Mucosa of rectum (tissue), 2 donors: ENCODE data around the gene CACNA2D1.

ENCODE experiments used
- H3K27ac ChIP-seq, 2 donors: one replicate each; pipeline ENCODE4 v1.7.0; 2013; ENCODE audit warnings: inconsistent platforms in 2 of 2, low read depth in 2 of 2, low read length in 2 of 2
- H3K27me3 ChIP-seq, 2 donors: one replicate each; pipeline ENCODE4 v1.7.0; 2013; ENCODE audit warnings: low read length in 2 of 2; ENCODE audit not compliant: control insufficient read depth in 2 of 2, insufficient read depth in 2 of 2
- H3K36me3 ChIP-seq, 2 donors: one replicate each; pipeline ENCODE4 v1.7.0; 2013; ENCODE audit warnings: low read length in 2 of 2; ENCODE audit not compliant: control insufficient read depth in 2 of 2, insufficient read depth in 2 of 2
- H3K4me1 ChIP-seq, 2 donors: one replicate each; pipeline ENCODE4 v1.7.0; 2013; ENCODE audit warnings: low read length in 2 of 2, mild to moderate bottlenecking in 1 of 2; ENCODE audit not compliant: control insufficient read depth in 2 of 2, insufficient read depth in 2 of 2
- H3K4me3 ChIP-seq, 2 donors: one replicate each; pipeline ENCODE4 v1.7.0; 2013; ENCODE audit warnings: low read length in 2 of 2
- H3K9ac ChIP-seq, 2 donors: one replicate each; pipeline ENCODE4 v1.7.0; 2013; ENCODE audit warnings: low read length in 2 of 2, low read depth in 1 of 2, mild to moderate bottlenecking in 1 of 2
- H3K9me3 ChIP-seq, 2 donors: one replicate each; pipeline ENCODE4 v1.7.0; 2013; ENCODE audit warnings: low read length in 2 of 2; ENCODE audit not compliant: control insufficient read depth in 2 of 2
- donor health status: healthy.
- donor health status: Normal muscosa, but diverticular disease.

Gene CACNA2D1

GRCh38 chr7:82044497-82045080 is 399.0 kb downstream of the CACNA2D1 start:
- Histone ChIP-seq H3K9ac (no peak overlapping the region), H3K4me3 (no peak overlapping the region), H3K4me1 (no peaks in the 10 kb centered on the region), H3K9me3 (no peaks in the 10 kb centered on the region), H3K27me3 (no peaks in the 10 kb centered on the region), H3K27ac (no peak overlapping the region), H3K36me3 (no peaks in the 10 kb centered on the region)

GRCh38 chr7:82039621-82040020 is 404.0 kb downstream of the CACNA2D1 start:
- no peaks in the 10 kb centered on the region for H3K36me3 ChIP-seq
- no peaks in the 10 kb centered on the region for H3K27me3 ChIP-seq
- no peak overlapping the region for H3K9ac ChIP-seq
- H3K27ac ChIP-seq = no peak overlapping the region
- H3K9me3 ChIP-seq = no peaks in the 10 kb centered on the region
- H3K4me1 ChIP-seq = no peaks in the 10 kb centered on the region
- no peak overlapping the region for H3K4me3 ChIP-seq

- H3K27ac ChIP-seq = no peak overlapping the region
- H3K4me3 ChIP-seq = no peak overlapping the region
- no peaks in the 10 kb centered on the region for H3K27me3 ChIP-seq
- H3K4me1 ChIP-seq = no peaks in the 10 kb centered on the region
- no peaks in the 10 kb centered on the region for H3K9me3 ChIP-seq
- H3K36me3 ChIP-seq = no peaks in the 10 kb centered on the region
- no peak overlapping the region for H3K9ac ChIP-seq
These were observed 407.3 kb downstream of the CACNA2D1 start for GRCh38 chr7:82036146-82036886.

- H3K27me3 ChIP-seq = no peaks in the 10 kb centered on the region
- H3K27ac ChIP-seq = no peak overlapping the region
- no peak overlapping the region for H3K4me3 ChIP-seq
- no peaks in the 10 kb centered on the region for H3K9me3 ChIP-seq
- no peaks in the 10 kb centered on the region for H3K4me1 ChIP-seq
- H3K36me3 ChIP-seq = no peaks in the 10 kb centered on the region
- H3K9ac ChIP-seq = no peak overlapping the region
These were observed 408.1 kb downstream of the CACNA2D1 start for GRCh38 chr7:82035456-82035855.

GRCh38 chr7:82032901-82033300 is 410.7 kb downstream of the CACNA2D1 start:
- Histone ChIP-seq H3K27ac (no peak overlapping the region), H3K4me1 (no peaks in the 10 kb centered on the region), H3K9me3 (no peaks in the 10 kb centered on the region), H3K4me3 (no peak overlapping the region), H3K27me3 (no peaks in the 10 kb centered on the region), H3K9ac (no peak overlapping the region), H3K36me3 (no peaks in the 10 kb centered on the region)

- H3K9me3 ChIP-seq = no peaks in the 10 kb centered on the region
- no peak overlapping the region for H3K27ac ChIP-seq
- no peaks in the 10 kb centered on the region for H3K36me3 ChIP-seq
- H3K4me1 ChIP-seq = no peaks in the 10 kb centered on the region
- no peak overlapping the region for H3K4me3 ChIP-seq
- H3K27me3 ChIP-seq = no peaks in the 10 kb centered on the region
- no peak overlapping the region for H3K9ac ChIP-seq
These were observed 414.2 kb downstream of the CACNA2D1 start for GRCh38 chr7:82029236-82029913.

GRCh38 chr7:82028097-82028496 is 415.5 kb downstream of the CACNA2D1 start:
- H3K9me3 ChIP-seq = no peaks in the 10 kb centered on the region
- H3K4me1 ChIP-seq = no peaks in the 10 kb centered on the region
- H3K27ac ChIP-seq = no peak overlapping the region
- H3K9ac ChIP-seq = no peak overlapping the region
- no peaks in the 10 kb centered on the region for H3K27me3 ChIP-seq
- no peaks in the 10 kb centered on the region for H3K36me3 ChIP-seq
- no peak overlapping the region for H3K4me3 ChIP-seq

GRCh38 chr7:82021713-82022112 is 421.9 kb downstream of the CACNA2D1 start:
- Histone ChIP-seq H3K4me1 (no peaks in the 10 kb centered on the region), H3K9ac (no peak overlapping the region), H3K27me3 (no peaks in the 10 kb centered on the region), H3K9me3 (no peaks in the 10 kb centered on the region), H3K27ac (no peak overlapping the region), H3K4me3 (no peak overlapping the region), H3K36me3 (no peaks in the 10 kb centered on the region)

GRCh38 chr7:82021036-82021435 is 422.5 kb downstream of the CACNA2D1 start:
- Histone ChIP-seq H3K27ac (no peak overlapping the region), H3K27me3 (no peaks in the 10 kb centered on the region), H3K9me3 (no peaks in the 10 kb centered on the region), H3K9ac (no peak overlapping the region), H3K36me3 (no peaks in the 10 kb centered on the region), H3K4me1 (no peaks in the 10 kb centered on the region), H3K4me3 (no peak overlapping the region)
